Coronary artery (tissue), 2 donors: ENCODE results near the gene NDUFV1.
A peak's percentile ranks its signal among the peaks of the same experiment; 100 is the strongest.

ENCODE experiments used
- DNase-seq: peaks from one replicate; pipeline ENCODE4 v3.0.0-alpha.2; 2017; ENCODE audit warnings: low spot score
- H3K27ac ChIP-seq, 2 donors: fragments of 200-600 bp; sonication (generic); one replicate each; pipeline ENCODE4 v1.5.1; 2016 to 2019
- H3K4me3 ChIP-seq: fragments of 200-600 bp; sonication (generic); 2 replicates; pipeline ENCODE4 v1.5.1; 2016; ENCODE audit warnings: mild to moderate bottlenecking, moderate library complexity
- CTCF ChIP-seq: fragments of 200-600 bp; sonication (generic); IDR thresholded peaks from one replicate; pipeline ENCODE4 v1.5.1; 2019; ENCODE audit warnings: antibody characterized with exemption

NDUFV1 gene

GRCh38 chr11:67630228-67630942, 23.6 kb downstream of the NDUFV1 start:
- peak; percentile 51 for TF ChIP-seq CTCF
- peak overlapping the region; percentile 72 for H3K4me3 ChIP-seq
- peak; percentile 100 for DNase-seq
- peak overlapping the region; percentile 84 to 98 for H3K27ac ChIP-seq

DNA sequence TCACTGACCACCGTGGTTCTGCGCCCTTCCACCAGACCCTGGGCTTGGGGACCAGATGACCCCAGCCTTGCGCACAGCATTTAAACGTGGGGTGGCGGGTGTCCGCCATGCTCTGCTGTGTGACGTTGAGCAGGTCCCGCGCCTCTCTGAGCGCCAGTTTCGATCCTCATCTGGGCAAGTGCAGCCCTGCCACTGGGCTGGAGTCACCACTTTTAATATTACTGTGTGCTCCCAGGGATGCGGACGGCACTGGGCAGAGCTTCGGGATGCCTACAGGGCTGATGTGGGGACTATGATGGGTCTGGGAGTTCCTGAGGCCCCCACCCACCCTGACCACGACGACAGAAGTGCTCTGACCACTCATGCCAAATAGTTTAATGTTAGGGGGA, 24.2 kb downstream of the NDUFV1 start:
- Histone ChIP-seq H3K4me3 (peak overlapping the region; percentile 72), H3K27ac (peak overlapping the region; percentile 60 to 98)
- DNase-seq: no peak
- no peak for TF ChIP-seq CTCF

DNA sequence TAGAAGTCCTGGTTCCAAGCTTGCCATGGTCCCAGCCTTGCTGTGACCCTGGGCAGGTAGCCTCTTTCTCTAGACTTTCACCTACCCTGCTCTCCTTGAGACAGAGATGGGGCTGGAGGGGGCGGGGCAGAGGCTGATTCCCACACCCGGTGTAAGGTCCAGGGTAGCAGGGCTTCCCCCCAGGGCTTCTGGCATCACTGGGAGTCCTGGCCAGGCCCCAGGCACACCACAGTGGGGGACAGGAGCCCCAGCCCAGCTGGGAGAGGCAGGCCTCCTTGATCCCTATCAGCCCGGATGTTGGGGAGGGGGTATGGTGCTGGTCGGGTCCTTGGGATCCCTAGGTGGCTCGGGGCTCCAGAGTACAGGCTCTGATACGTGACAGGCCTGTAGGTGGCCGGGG, 24.7 kb downstream of the NDUFV1 start:
- Histone ChIP-seq H3K4me3 (no peak overlapping the region), H3K27ac (peak overlapping the region in 1 of 2 donors; percentile 98)
- DNase-seq: peak; percentile 66
- TF ChIP-seq CTCF: no peak

DNA sequence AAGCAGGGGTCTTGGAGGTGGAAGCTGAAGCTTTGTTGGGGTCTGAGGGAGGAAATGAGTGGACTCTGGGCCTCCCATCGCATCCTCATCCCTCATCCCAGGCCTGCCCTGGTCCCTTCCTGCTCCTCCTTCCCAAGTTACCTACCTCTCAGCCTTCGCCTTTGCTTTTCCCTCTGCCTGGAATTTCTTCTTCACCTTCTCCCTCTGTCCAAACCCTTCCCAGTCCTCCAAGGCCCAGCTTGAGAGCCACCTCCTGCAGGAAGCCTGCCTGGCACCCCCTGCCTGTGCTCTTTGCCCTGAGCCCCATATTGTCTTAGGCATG, 25.1 kb downstream of the NDUFV1 start:
- H3K27ac ChIP-seq: no peak overlapping the region
- peak; percentile 70 for DNase-seq
- no peak for TF ChIP-seq CTCF
- no peak overlapping the region for H3K4me3 ChIP-seq

GRCh38 chr11:67632175-67632981, 25.6 kb downstream of the NDUFV1 start:
- peak; percentile 65 for DNase-seq
- no peak overlapping the region for H3K27ac ChIP-seq
- H3K4me3 ChIP-seq: no peak overlapping the region
- no peak for TF ChIP-seq CTCF

- no peak for DNase-seq
- Histone ChIP-seq H3K27ac (no peak overlapping the region), H3K4me3 (no peak overlapping the region)
- TF ChIP-seq CTCF: no peak
These were observed 26.4 kb downstream of the NDUFV1 start for GRCh38 chr11:67632982-67633755.
